K562 (cell line): ENCODE data around the gene PYM1. TPM values are rescaled to one million over a fixed set of nuclear protein-coding genes. Genes with fewer than 3 reads are reported as not detected.

Experiments
- BRD4 ChIP-seq: fragments of 200-600 bp; sonication (generic); IDR thresholded peaks from 2 replicates; pipeline ENCODE4 v1.6.1; 2017; ENCODE audit warnings: inconsistent platforms
- DMBX1 ChIP-seq: fragments of 250-450 bp; sonication (Bioruptor Pico); IDR thresholded peaks from 2 replicates; pipeline ENCODE4 v1.8.0; 2022; ENCODE audit warnings: inconsistent platforms, mild to moderate bottlenecking, moderate library complexity, borderline replicate concordance
- EP300 ChIP-seq: IDR thresholded peaks from 2 replicates; pipeline ENCODE4 v1.6.1; 2012; ENCODE audit warnings: low read length, improper control_type of control experiment
- ESRRA ChIP-seq: fragments of 450-650 bp; IDR thresholded peaks from 2 replicates; pipeline ENCODE4 v1.6.1; 2014; ENCODE audit warnings: low read depth, mild to moderate bottlenecking, moderate library complexity, borderline replicate concordance
- ETS1 ChIP-seq: conservative IDR thresholded peaks from 2 replicates; pipeline ENCODE4 v1.6.1; 2011; ENCODE audit warnings: low read depth, mild to moderate bottlenecking, low read length; ENCODE audit not compliant: control insufficient read depth
- HNRNPL ChIP-seq: fragments of 200-400 bp; formaldehyde crosslinking; IDR thresholded peaks from 2 replicates; pipeline ENCODE4 v1.6.1; 2017; ENCODE audit warnings: low read depth, mild to moderate bottlenecking, low read length
- KDM5B ChIP-seq: fragments of 200-600 bp; sonication (generic); IDR thresholded peaks from 2 replicates; pipeline ENCODE4 v1.6.1; 2012; ENCODE audit warnings: low read depth, mild to moderate bottlenecking, moderate library complexity, low read length, control low read depth, inconsistent platforms; ENCODE audit not compliant: insufficient replicate concordance
- MCM5 ChIP-seq: fragments of 450-650 bp; IDR thresholded peaks from 2 replicates; pipeline ENCODE4 v1.6.1; 2016; ENCODE audit warnings: low read depth
- NR2C2 ChIP-seq, 2 experiments: fragments of 200-800 bp in 1 of 2; sonication (Bioruptor generic) in 1 of 2; sonication (generic) in 1 of 2; formaldehyde crosslinking in 1 of 2; IDR thresholded peaks; 2 replicates each; pipeline versions ENCODE4 v1.6.1 to v1.8.0; 2016 to 2022; ENCODE audit warnings: mild to moderate bottlenecking in 1 of 2, missing compliant biosample characterization in 1 of 2, missing genetic modification characterization in 1 of 2, missing genetic modification reagents in 1 of 2
- PKNOX1 ChIP-seq: fragments of 450-650 bp; IDR thresholded peaks from 2 replicates; pipeline ENCODE4 v1.6.1; 2016
- PML ChIP-seq: IDR thresholded peaks from 2 replicates; pipeline ENCODE4 v1.6.1; 2012; ENCODE audit warnings: low read length, inconsistent platforms
- RBBP5 ChIP-seq: fragments of 200-600 bp; sonication (generic); IDR thresholded peaks from 2 replicates; pipeline ENCODE4 v1.6.1; 2012; ENCODE audit warnings: borderline replicate concordance, mild to moderate bottlenecking, low read length, control low read depth, inconsistent platforms; ENCODE audit not compliant: insufficient read depth, poor library complexity, severe bottlenecking
- RBM14 ChIP-seq: fragments of 200-400 bp; formaldehyde crosslinking; IDR thresholded peaks from 2 replicates; pipeline ENCODE4 v1.6.1; 2018; ENCODE audit warnings: low read depth, mild to moderate bottlenecking, low read length, moderate library complexity, borderline replicate concordance; ENCODE audit not compliant: insufficient read depth
- RNF2 ChIP-seq: sonication (generic); IDR thresholded peaks from 2 replicates; pipeline ENCODE4 v1.6.1; 2016
- SMAD4 ChIP-seq: fragments of 250-450 bp; sonication (Bioruptor Pico); conservative IDR thresholded peaks from 2 replicates; pipeline ENCODE4 v1.8.0; 2021; ENCODE audit warnings: inconsistent platforms, mild to moderate bottlenecking, moderate library complexity
- SMARCB1 ChIP-seq: IDR thresholded peaks from 2 replicates; pipeline ENCODE4 v1.6.1; 2011; ENCODE audit warnings: improper control_type of control experiment, low read depth; ENCODE audit not compliant: insufficient read length
- TAF7 ChIP-seq: fragments of 450-650 bp; IDR thresholded peaks from 2 replicates; pipeline ENCODE4 v1.6.1; 2016; ENCODE audit warnings: missing genetic modification characterization, missing compliant biosample characterization
- TFAP4 ChIP-seq: sonication (generic); formaldehyde crosslinking; IDR thresholded peaks from 2 replicates; pipeline ENCODE4 v1.8.0; 2022; ENCODE audit warnings: missing genetic modification reagents, mild to moderate bottlenecking, moderate library complexity, borderline replicate concordance
- XRCC5 ChIP-seq: fragments of 200-400 bp; formaldehyde crosslinking; IDR thresholded peaks from 2 replicates; pipeline ENCODE4 v1.6.1; 2017; ENCODE audit warnings: low read depth, mild to moderate bottlenecking, low read length
- ZBTB17 ChIP-seq: fragments of 450-650 bp; formaldehyde crosslinking; IDR thresholded peaks from 2 replicates; pipeline ENCODE4 v1.4.0; 2020; ENCODE audit warnings: mild to moderate bottlenecking
- ZBTB7A ChIP-seq: IDR thresholded peaks from 2 replicates; pipeline ENCODE4 v1.6.1; 2011; ENCODE audit warnings: low read depth, mild to moderate bottlenecking, low read length, moderate library complexity, borderline replicate concordance; ENCODE audit not compliant: control insufficient read depth
- ZNF263 ChIP-seq: sonication (generic); formaldehyde crosslinking; IDR thresholded peaks from 2 replicates; pipeline ENCODE4 v1.8.0; 2022; ENCODE audit warnings: mild to moderate bottlenecking, missing genetic modification reagents, borderline replicate concordance
- ZNF431 ChIP-seq: sonication (generic); formaldehyde crosslinking; IDR thresholded peaks from 2 replicates; pipeline ENCODE4 v1.8.0; 2022; ENCODE audit warnings: mild to moderate bottlenecking, missing genetic modification reagents
- polyA plus RNA-seq, 8 experiments: library from polyadenylated mRNA; depleted of rRNA in 4 of 8; stranded (reverse) in 5 of 8; unstranded in 3 of 8; fragments of >200 nt; fragmentation: Nextera tagmentation in 2 of 8; fragmentation: Illumina TruSeq in 1 of 8; extraction: Ambion mirVana in 2 of 8; extraction: Trizol in 1 of 8; gene quantifications; 2 replicates each; pipeline versions ENCODE4 v1.2.1 to v1.2.3, GENCODE V29; 2011 to 2014; ENCODE audit warnings: inconsistent platforms in 1 of 8, missing spikeins in 1 of 8
- total RNA-seq, 7 experiments: library from RNA; depleted of rRNA in 6 of 7; stranded (reverse); fragments of >200 nt in 6 of 7; fragmentation: Illumina TruSeq in 2 of 7; extraction: Trizol in 2 of 7; gene quantifications; 2 replicates each; pipeline versions ENCODE4 v1.2.1 to v1.2.3, GENCODE V29; 2011 to 2021; ENCODE audit warnings: low replicate concordance in 1 of 7

Gene PYM1
- total and polyA plus RNA-seq, 9 of the 15 experiments (the other 6 are each of a cell fraction or from before 2014, with no cell fraction given), result 29.0 to 51.3 (median 34.1) TPM

DNA sequence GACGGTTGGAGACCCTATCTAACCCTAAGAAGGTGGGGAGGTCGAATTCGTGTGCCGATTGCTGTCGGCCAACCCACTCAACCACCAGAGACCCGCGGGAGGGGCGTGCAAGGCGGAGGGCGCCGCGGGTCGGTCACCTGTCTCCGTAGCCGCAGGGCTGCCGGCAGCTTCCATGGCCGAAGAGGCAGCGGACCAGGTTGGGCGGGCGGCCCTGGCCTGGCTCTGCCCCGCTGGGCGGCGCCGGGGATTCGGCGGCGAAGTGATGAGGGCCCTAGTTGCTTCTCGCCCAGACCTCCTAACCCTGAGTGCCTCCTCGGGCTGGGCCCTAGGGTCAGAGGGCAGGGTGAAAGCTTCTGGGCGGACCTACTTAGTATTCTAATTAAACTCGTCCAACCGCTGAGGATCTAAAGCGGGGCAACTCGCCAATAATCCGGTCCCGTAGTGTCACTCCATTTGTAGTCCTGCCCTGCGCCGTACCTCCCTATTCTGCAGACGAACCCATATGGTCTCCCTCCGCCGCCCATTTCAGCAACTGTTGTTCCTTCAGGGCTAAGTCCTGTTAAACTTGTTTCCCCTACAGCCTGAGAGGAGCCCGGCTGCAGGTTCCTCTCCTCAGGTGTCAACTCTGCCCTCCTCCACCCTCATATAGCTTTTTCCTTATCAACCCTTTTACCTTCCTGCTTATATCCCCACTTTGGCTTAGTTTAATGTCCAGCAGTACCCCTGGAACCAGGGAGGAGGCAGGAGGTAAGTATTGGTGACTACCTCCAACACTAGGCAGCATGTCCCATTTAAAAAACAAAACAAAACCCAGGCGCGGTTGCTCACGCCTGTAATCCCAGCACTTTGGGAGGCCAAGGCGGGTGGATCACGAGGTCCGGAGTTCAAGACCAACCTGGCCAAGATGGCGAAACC lies at the start of gene PYM1 (continued):
- 0 out of 2 replicates have a peak, but pooled peaks have one; percentile 89 for TF ChIP-seq RBM14
- peak; percentile 23; the same call in 1 of the 2 replicates for TF ChIP-seq ESRRA
- 0 out of 2 replicates have a peak, but pooled peaks have one; percentile 13 for TF ChIP-seq ZBTB17
- no peak for TF ChIP-seq MCM5
- TF ChIP-seq BRD4, result 0 out of 2 replicates have a peak, but pooled peaks have one; percentile 22
- TF ChIP-seq ZNF431 (CRISPR knock-in tag), result no peak
- TF ChIP-seq ZNF263 (CRISPR knock-in tag), result peak; percentile 68
- no peak for TF ChIP-seq XRCC5
- no peak for TF ChIP-seq SMARCB1
- TF ChIP-seq ZBTB7A, result peak; percentile 85
- TF ChIP-seq PML, result peak; percentile 43; the same call in 1 of the 2 replicates
- TF ChIP-seq TAF7 (tag), result 0 out of 2 replicates have a peak, but pooled peaks have one; percentile 45
- peak; percentile 72; the same call in 1 of the 2 replicates for TF ChIP-seq ETS1
- TF ChIP-seq RNF2, result peak; percentile 43; the same call in 1 of the 2 replicates
- TF ChIP-seq KDM5B, result peak; percentile 69
- TF ChIP-seq DMBX1 (CRISPR knock-in tag), result no peak
- TF ChIP-seq RBBP5, result peak; percentile 38
- TF ChIP-seq HNRNPL, result 0 out of 2 replicates have a peak, but pooled peaks have one; percentile 46
- peak; percentile 90 for TF ChIP-seq NR2C2 (CRISPR knock-in tag; IDR thresholded peaks at IDR 0.05)
- peak; percentile 98 for TF ChIP-seq NR2C2 (tag; IDR thresholded peaks at IDR 0.05)
- no peak for TF ChIP-seq EP300
- TF ChIP-seq SMAD4 (CRISPR knock-in tag), result peak; percentile 39; the same call in 1 of the 2 replicates
- peak; percentile 85 for TF ChIP-seq PKNOX1
- TF ChIP-seq TFAP4 (CRISPR knock-in tag), result peak; percentile 80
